ENCODE measurements around the gene MBD6. TPM values are rescaled to one million over a fixed set of nuclear protein-coding genes. Genes with fewer than 3 reads are reported as not detected.

Gene MBD6, protein sequence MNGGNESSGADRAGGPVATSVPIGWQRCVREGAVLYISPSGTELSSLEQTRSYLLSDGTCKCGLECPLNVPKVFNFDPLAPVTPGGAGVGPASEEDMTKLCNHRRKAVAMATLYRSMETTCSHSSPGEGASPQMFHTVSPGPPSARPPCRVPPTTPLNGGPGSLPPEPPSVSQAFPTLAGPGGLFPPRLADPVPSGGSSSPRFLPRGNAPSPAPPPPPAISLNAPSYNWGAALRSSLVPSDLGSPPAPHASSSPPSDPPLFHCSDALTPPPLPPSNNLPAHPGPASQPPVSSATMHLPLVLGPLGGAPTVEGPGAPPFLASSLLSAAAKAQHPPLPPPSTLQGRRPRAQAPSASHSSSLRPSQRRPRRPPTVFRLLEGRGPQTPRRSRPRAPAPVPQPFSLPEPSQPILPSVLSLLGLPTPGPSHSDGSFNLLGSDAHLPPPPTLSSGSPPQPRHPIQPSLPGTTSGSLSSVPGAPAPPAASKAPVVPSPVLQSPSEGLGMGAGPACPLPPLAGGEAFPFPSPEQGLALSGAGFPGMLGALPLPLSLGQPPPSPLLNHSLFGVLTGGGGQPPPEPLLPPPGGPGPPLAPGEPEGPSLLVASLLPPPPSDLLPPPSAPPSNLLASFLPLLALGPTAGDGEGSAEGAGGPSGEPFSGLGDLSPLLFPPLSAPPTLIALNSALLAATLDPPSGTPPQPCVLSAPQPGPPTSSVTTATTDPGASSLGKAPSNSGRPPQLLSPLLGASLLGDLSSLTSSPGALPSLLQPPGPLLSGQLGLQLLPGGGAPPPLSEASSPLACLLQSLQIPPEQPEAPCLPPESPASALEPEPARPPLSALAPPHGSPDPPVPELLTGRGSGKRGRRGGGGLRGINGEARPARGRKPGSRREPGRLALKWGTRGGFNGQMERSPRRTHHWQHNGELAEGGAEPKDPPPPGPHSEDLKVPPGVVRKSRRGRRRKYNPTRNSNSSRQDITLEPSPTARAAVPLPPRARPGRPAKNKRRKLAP
- total RNA-seq (2014; rRNA removed; shearing (Covaris generic)) = 1.5 and 3.1 TPM in 2 replicates

DNA sequence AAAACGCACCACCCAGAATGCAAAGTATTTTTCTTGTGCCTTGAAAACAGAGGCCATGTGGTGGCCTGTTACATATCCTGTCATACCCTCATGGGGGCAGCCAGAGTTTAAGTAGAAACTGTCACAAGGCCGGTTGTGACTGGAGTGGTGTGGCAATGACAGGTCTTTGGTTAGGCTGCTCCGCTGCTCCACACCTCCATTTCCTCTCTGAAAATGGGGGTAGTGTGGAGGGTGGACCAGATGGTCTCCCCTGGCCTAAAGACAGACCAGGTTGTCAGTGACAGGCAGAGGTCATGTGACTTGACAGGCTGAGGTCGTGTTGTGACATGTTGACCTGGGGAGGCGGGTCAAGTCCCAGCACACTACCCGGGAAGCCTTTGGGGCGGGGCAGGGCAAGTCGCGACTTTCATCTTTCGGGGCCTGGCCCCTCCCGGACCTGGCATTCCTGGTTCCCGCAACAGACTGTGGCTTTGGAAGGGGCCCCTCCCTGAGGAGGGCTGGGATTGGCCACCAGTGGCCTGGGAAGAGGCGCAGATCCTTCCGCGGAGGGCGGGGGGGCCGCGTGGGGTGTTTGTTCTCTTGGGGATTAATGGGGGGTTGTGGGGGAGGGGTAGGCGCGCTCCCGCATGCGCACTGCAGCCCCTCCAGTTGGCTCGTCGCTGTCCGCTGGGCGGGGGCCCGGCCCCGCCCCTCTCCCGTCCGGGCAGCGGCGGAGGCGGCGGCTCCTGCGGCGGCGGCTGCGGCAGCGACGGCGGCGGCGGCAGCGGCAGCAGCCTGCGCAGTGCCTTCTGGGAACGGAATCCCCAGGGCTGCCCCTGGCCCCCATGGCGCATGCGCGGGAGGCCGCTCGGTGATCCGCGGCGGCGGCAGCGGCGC lies at the start of gene MBD6:
Gene MBD6 (plus strand): TSS at position 814 of the 876 bp plus-strand sequence. CDS start 1,480 bp downstream, outside the sequence.
- DNase-seq (ENCODE audit: low spot score) = peak; percentile 79

DNA sequence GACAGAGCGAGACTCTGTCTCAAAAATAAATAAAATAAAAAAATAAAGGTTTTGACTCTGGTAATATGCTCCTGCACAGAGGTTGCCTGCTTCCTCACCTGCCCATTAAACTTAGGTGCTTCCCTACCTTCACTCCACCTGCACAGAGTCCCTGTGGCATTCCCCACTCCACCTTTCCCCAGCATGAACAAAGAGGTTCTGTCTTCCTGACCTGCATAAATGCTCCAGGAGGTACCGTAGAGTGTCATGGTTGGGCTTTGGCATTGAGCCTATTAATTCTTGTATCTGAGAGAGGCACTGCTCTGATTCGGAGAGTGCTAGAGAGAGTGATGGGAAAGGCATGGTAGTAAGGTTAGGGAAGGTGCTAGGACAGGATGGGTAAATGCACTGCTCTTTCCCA lies 49.2 kb upstream of the MBD6 start:
- DNase-seq (ENCODE audit: low spot score) = no peak

DNA sequence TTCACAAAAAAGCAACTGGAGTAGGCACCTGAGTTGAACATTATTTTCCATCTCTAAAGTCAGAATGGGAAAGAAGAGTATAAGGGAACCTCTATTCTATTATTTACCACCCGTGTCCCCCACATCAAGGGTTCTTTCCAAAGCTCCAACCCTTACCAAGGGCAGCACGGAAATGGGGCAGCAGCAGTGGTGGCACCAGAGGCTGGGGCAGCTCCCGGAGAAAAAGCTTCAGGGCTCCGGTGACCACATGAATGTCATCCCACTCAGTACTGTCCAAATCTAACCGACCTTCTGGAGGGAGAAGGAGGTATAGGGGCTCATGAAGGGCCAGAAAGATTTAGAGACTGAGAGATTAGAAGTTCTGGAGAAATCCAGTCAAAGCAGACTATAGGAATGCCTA lies 48.7 kb upstream of the MBD6 start:
- no peak for DNase-seq (ENCODE audit: low spot score)

DNA sequence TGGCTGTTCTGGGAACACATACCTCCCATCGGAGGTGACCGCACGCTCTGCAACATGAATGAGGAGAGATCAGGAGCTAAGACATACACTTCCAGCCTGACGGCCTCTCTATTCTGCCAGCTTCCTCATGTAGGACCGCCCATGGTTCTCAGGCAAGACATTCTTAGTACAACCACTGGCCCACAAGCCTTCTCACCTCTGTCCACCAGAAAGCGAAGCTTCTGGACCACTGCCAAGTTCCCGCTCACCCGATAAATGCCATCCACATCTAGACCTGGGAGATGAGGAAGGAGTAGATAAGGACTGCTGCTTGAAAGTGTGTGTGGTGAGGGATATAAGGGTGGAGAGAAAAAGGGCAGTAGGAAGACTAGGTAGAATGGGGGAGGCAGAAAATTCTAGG lies 48.2 kb upstream of the MBD6 start:
- no peak for DNase-seq (ENCODE audit: low spot score)

DNA sequence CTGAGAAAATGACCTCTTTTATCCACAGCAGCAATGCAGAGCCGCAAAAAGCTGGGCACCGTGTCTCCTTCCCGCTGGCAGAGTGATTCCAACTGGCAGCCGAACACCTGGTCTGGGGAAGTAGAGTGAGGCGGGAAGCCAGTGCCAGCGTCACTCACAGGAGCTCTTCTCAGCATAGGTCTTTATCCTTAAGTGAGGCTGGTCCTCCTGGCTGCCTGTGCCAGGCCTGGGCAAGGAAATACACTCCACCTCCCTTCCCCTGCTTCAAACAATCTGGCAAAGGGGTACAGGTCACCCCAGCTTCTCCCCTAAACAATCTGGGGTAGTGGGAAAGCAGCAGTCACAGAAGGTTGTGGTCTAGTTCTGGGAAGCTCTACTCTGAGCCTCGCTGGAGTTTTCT lies 47.8 kb upstream of the MBD6 start:
- DNase-seq (ENCODE audit: low spot score) = no peak

DNA sequence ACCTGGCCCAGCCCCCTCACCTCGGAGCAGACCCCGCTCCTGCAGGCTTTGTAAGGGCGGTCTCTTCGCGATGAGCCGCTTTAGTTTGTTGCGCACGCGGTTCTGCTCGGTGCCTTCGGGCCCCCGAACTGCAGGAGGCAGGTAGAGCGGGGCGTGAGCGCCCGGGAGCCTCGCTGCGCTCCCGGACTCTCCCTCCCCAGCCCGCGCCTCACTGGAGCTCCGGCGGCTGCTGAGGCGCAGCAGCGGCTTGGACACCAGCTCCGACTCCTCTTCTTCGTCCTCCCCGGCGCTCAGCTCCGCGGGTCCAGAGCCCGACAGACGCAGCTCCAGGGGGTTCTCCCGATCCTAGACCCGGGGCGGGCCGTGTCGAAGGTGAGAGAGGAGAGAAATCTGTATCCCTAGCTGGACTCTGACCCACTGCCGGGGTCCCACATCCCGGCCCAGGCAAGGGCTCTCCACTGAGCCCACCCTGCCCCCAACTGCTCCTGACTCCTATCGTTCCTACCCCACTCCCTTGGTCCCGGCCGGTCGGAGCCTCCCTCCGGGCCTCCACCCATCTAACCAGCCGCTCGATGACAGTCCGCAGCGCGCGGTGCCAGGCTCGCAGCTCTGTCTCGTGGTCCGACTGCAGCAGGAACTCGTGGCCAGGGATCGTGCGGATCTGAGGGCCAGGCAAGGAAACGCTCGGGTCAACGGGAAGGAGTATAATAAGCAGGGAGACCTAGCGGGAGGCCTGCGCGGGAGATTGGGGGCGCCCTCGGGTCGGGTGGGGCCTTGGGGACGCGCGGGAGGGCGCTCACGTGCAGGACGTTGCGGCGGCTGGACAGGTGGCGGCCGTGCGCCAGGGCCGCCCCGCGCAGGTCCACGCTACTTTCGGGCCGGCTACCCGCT lies 47.1 kb upstream of the MBD6 start:
- no peak for DNase-seq (ENCODE audit: low spot score)

DNA sequence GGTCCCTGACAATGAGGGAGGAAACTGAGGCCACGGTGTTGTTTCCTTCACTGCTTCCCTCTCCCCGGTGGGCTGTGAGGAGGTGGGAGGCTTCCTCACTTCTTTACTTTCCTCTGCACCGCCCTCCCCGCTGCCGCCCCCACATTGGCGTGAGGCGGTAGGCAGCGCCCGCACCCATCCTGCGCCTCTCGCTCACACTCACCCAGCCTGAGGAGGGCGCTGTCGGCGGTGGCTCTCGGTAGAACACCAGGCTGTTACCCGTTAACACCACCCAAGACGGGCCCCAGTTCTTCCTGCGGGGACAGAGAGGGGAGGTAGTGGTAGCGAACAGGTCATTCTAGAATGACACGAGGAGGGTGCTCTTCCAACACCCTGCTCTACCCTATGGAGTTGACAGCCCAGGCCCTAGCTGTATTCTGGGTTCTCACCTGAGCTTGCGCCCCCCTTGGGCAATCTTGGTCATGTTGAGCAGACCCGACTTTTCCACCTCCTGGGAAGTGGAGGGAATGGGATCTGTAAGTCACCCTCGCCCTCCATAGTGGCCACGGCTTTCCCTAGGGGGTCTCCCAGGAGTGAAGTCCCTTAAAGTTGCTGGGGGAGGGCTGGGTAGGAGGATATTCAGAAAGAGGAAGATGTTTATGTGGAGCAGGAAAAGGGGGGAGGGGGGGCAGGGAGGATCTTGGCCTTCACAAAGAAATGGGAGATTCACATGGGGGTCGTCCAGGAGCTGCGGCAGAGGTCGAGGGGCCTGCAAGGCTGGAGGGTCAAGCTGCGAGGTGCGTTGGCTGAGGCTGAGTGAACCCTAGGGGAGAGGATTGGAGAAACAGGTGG lies 46.2 kb upstream of the MBD6 start:
- DNase-seq (ENCODE audit: low spot score) = no peak

DNA sequence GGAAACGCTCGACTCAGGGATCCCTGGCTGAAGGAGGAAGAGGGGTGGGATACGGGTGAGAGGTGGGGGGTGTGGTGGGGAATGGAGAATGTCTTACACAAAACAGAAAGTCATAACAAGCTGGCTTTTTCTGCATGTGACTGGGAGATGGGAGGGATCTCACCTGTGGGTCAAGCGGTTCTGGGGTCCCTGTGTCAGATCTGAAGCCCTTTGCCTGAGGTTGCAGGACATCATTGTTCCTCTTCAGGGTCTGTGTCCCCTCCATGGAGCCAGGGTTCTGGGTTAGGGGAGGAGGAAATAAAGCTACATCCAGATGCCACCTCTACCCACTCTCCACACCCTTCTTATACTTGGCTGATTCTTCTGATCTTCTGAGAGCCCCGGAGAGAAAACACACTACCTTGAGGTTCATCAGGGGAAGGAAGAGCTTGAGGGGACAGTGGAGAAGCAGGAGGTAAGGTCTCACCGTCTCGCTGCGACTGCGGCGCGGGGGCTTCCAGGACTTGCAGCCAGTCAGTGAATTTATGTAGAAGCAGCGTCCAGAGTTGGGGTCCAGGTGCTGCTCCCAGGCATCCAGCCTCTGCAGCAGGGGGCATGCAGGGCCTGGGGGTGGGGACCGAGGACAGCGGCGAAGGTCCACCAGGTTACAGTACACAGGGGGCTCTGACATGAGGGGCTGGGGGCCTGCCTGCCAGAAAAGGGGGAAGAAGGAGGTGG lies 45.5 kb upstream of the MBD6 start:
- DNase-seq (ENCODE audit: low spot score) = no peak

DNA sequence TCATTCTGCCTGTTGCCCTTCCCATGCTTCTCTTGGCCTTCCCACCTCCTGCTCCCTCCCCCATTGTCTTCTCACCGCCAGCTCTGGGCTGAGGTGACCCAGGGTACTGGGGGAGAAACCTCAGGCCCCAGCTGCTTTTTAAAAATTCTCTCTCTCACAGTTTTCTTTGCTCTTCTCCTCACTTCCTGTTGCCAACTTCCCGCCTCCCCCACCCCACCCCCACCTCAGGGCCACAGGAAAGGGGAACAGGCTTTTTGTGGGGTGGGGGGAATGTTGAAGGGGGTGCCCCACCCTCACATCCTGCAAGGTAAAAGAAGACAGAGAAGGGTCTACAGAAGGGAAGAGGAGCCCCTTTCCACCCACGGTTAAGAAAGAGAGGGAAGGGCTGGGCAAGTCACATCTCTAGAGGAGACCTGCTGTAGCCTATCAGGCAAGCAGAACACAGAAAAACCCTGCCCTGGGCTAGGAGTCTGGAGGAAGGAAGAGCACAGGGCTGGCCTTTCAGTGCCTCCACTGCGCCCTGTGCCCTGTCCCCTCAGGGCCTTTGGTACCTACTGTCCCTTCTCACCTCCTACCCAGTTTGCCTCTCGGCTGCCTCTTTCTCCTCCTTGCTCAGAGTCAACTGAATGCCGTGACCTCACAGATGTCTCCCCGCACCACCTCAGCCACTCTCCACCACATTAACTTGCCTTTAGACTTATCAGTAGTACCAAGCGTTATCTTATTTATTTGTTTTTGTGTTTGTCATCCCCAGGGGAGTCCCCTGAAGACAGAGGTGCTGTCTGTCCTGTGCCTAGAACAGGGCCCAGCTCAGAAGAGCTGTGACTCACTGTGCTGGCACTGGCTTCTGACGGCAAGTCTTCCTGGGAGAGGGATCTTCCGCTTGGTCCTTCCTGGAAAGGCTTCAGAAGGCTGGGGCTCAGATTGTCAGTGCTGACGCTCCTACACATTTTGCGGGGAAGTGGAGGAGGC lies 44.6 kb upstream of the MBD6 start:
- DNase-seq (ENCODE audit: low spot score) = no peak

DNA sequence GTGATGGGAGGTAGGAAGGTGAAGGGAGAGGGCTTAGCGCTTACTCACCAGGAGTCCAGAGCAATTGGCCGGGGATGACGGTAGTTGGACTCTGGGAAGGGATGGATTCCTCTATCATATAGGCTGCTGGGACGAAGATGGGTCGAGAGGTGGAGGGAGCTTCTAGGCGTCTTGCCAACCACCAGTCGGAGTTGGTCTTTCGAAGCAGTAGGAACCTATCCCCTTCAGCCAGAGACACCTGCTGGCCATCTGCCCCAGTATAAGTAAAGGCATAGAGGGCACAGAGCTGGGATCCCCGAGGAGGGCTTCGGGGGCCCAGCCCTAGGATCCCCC lies 43.6 kb upstream of the MBD6 start:
- DNase-seq (ENCODE audit: low spot score) = no peak

DNA sequence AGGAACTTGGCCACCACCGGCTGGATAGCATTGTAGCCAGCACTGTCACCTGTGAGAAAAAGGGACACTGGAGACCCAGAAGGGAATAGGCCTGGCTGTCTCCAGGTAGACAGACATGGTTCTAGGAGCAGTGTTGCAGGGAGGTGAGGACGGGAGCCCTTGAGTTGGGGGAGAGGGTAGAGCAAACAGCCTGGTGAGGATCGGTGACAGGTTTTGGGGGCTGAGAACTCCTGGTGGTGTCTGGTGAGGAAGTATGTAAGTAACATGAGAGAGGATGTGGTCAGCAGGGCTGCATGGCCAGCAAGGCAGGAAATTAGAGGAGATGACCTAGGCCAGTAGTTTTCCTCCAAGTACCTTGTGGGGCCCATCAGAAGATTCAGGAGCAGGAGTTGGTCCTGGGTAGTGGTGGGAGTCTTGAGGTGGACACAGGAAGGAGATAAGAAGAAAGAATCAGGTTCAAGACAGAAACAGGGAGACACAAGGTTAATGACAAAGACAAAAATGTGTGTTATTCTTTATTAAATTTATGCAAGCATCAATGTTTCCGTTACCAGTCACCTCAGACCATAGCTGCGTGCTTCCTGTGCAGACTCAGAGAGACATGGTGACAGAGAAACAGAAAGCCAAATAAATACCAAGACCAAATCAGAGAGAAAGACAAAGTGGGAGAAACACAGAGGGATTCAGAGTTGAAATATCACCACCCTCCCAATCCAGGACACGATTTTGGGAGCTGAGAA lies 43.1 kb upstream of the MBD6 start, which contains the start of gene ARHGAP9:
Gene ARHGAP9 (minus strand): TSS at position 491 of the 740 bp plus-strand sequence. CDS start 460 bp downstream, at position 31.
- DNase-seq (ENCODE audit: low spot score) = no peak

DNA sequence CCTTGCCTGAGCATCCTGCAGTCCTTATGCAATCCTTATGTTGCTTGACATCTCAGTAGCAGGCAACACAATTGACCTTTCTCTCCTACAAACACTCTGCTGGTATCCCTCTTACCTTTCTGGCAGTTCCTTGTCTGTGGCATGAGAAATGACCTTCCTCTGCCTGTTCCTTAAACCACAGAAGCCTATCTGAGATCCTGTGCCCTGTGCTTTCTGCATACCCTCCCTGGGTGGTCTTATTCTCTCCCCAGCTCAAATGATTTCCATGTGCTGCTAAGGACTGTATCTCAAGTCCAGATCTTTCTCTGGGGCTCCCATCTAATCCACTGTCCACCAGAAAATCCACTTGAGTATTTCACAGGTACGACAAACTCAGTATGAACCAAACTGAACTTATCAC lies 41.0 kb upstream of the MBD6 start:
- DNase-seq (ENCODE audit: low spot score) = no peak

DNA sequence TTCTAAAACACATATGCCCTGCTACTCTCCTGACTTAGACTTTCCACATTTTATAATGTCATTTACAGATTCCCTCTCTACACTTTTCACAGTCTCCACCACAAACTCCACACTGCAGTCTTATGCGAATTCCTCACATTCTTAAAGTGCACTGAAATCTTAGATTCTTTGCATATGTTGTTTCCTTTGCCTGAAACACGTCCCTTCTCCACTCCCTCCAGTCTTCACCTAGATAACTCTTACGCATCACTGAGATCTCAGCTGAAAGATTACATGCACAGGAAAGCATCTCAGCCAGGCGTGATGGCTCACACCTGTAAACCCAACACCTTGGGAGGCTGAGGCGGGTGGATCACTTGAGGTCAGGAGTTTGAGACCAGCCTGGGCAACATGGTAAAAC lies 39.2 kb upstream of the MBD6 start:
- no peak for DNase-seq (ENCODE audit: low spot score)

DNA sequence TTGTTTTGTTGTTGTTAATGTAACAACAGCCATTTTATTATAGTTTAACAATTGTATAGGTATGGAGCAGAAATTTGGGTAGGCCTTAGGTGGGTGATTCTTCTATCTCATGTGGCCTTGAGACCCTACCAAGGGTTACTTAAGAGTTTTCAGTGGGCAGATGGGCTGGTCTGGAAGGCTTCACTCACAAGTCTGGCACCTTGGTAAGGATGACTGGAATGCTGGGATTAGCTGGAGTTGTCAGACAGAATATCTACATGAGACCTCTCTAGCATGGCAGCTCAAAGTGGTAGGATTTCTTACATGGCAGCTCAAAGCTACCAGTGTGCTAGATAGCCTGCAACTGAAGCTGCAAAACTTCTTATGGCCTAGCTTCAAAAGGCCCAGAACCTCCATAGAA lies 36.9 kb upstream of the MBD6 start:
- DNase-seq (ENCODE audit: low spot score) = no peak

DNA sequence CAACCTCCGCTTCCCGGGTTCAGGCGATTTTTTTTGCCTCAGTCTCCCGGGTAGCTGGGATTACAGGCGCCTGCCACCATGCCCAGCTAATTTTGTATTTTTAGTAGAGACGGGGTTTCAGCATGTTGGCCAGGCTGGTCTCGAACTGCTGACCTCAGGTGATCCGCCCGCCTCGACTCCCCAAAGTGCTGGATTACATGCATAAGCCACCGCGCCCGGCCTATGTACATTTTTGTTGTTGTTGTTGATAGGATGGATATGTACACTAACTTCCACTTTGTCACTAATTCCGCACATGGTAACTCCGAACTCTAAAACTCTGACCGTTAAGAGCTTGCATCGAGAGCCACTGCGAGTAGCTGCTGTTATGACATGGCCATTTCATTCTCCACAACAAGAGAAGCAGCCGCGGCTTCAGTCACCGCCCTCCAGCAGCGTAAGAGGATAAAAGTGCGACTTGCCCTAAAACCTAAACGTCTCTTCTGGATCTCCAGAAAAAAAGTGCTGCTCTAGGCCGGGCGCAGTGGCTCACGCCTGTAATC lies 35.5 kb upstream of the MBD6 start:
- no peak for DNase-seq (ENCODE audit: low spot score)

DNA sequence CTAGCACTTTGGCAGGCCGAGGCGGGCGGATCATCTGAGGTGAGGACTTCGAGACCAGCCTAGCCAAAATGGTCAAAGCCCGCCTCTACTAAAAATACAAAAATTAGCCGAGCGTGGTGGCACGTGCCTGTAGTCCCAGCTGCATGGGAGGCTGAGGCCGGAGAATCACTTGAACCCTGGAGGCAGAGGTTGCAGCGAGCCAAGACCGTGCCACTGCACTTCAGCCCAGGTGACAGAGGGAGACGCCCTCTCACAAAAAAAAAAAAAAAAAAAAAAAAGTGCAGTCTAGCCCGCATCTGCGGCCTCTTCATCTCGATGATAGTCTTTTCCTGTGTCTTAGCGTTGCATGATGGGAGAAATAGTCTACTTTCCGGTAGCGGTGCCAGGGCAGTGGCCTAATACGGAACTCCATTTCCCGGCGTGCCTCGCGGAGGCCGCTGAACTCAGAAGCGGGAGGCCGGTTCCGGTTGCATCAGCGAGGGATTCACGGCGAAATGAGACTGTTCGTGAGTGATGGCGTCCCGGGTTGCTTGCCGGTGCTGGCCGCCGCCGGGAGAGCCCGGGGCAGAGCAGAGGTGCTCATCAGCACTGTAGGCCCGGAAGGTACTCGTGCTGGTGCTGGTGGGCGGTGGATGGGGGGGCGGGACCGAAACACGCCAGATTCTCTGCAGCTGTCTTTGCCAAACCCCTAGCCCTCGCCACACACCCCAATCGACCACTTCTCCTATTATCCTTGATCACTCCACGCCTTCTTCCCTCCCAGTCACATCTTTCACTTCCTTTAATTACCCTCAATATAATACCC lies 34.8 kb upstream of the MBD6 start, which contains the start of gene MARS1:
Gene MARS1 (plus strand): TSS at position 472 of the 805 bp plus-strand sequence. CDS start 23 bp downstream, at position 495.
- peak; percentile 98 for DNase-seq (ENCODE audit: low spot score)

Data from H4 (cell line).